ES-I3 (cell line): ENCODE data around the gene ADGRL3.
"Not testable (repeated sequence)": the region's sequence is repeated elsewhere in the genome, so short reads cannot be mapped to it uniquely, and the experiment has no call there.

ENCODE experiments used
- H3K36me3 ChIP-seq: 2 replicates; pipeline ENCODE4 v1.6.1; 2013; ENCODE audit warnings: mild to moderate bottlenecking, low read length, control low read depth, moderate library complexity; ENCODE audit not compliant: insufficient read depth
- H3K4me1 ChIP-seq: 2 replicates; pipeline ENCODE4 v1.6.1; 2013; ENCODE audit warnings: mild to moderate bottlenecking, control low read depth, low read length; ENCODE audit not compliant: insufficient read depth
- H3K9ac ChIP-seq: 2 replicates; pipeline ENCODE4 v1.6.1; 2013; ENCODE audit warnings: low read depth, mild to moderate bottlenecking, low read length, moderate library complexity
- H3K9me3 ChIP-seq: 2 replicates; pipeline ENCODE4 v1.6.1; 2013; ENCODE audit warnings: mild to moderate bottlenecking, low read length, moderate library complexity; ENCODE audit not compliant: control insufficient read depth, insufficient read depth

ADGRL3 gene

GRCh38 chr4:61922766-61923165, 722.6 kb downstream of the ADGRL3 start:
- Histone ChIP-seq H3K4me1 (peaks cover 11% of the 10 kb centered on the region), H3K9ac (no peak overlapping the region), H3K9me3 (no peaks in the 10 kb centered on the region), H3K36me3 (no peaks in the 10 kb centered on the region)

GRCh38 chr4:61923179-61923578, 723.1 kb downstream of the ADGRL3 start:
- Histone ChIP-seq H3K9me3 (no peaks in the 10 kb centered on the region), H3K4me1 (peaks cover 11% of the 10 kb centered on the region), H3K9ac (no peak overlapping the region), H3K36me3 (no peaks in the 10 kb centered on the region)

GRCh38 chr4:61924131-61924530, 724.0 kb downstream of the ADGRL3 start:
- Histone ChIP-seq H3K9ac (no peak overlapping the region), H3K9me3 (no peaks in the 10 kb centered on the region), H3K36me3 (no peaks in the 10 kb centered on the region), H3K4me1 (peaks cover 11% of the 10 kb centered on the region)

- Histone ChIP-seq H3K9me3 (no peaks in the 10 kb centered on the region), H3K36me3 (no peaks in the 10 kb centered on the region), H3K9ac (no peak overlapping the region), H3K4me1 (no peaks in the 10 kb centered on the region)
Observed at GRCh38 chr4:61933527-61933926, 733.4 kb downstream of the ADGRL3 start.

- Histone ChIP-seq H3K9ac (no peak overlapping the region), H3K36me3 (no peaks in the 10 kb centered on the region), H3K9me3 (no peaks in the 10 kb centered on the region), H3K4me1 (no peaks in the 10 kb centered on the region)
Observed at GRCh38 chr4:61934198-61934597, 734.1 kb downstream of the ADGRL3 start.

GRCh38 chr4:61938250-61938846, 738.2 kb downstream of the ADGRL3 start:
- no peaks in the 10 kb centered on the region for H3K9me3 ChIP-seq
- no peaks in the 10 kb centered on the region for H3K36me3 ChIP-seq
- no peaks in the 10 kb centered on the region for H3K4me1 ChIP-seq
- H3K9ac ChIP-seq = no peak overlapping the region

- no peaks in the 10 kb centered on the region for H3K9me3 ChIP-seq
- no peak overlapping the region for H3K9ac ChIP-seq
- H3K36me3 ChIP-seq = no peaks in the 10 kb centered on the region
- H3K4me1 ChIP-seq = peaks cover 7% of the 10 kb centered on the region
Observed at GRCh38 chr4:61950625-61951024, 750.5 kb downstream of the ADGRL3 start.

GRCh38 chr4:61953386-61953785, 753.3 kb downstream of the ADGRL3 start:
- Histone ChIP-seq H3K9ac (no peak overlapping the region), H3K4me1 (peaks cover 7% of the 10 kb centered on the region), H3K9me3 (no peaks in the 10 kb centered on the region), H3K36me3 (no peaks in the 10 kb centered on the region)

- Histone ChIP-seq H3K9me3 (no peaks in the 10 kb centered on the region), H3K4me1 (no peaks in the 10 kb centered on the region), H3K36me3 (no peaks in the 10 kb centered on the region), H3K9ac (no peak overlapping the region)
Observed at GRCh38 chr4:61958591-61958990, 758.5 kb downstream of the ADGRL3 start.

GRCh38 chr4:61959087-61959486, 759.0 kb downstream of the ADGRL3 start:
- H3K9me3 ChIP-seq = no peaks in the 10 kb centered on the region
- no peaks in the 10 kb centered on the region for H3K36me3 ChIP-seq
- H3K4me1 ChIP-seq = no peaks in the 10 kb centered on the region
- no peak overlapping the region for H3K9ac ChIP-seq

GRCh38 chr4:61984260-61984909, 784.3 kb downstream of the ADGRL3 start:
- Histone ChIP-seq H3K9me3 (no peaks in the 10 kb centered on the region), H3K36me3 (no peaks in the 10 kb centered on the region), H3K9ac (no peak overlapping the region), H3K4me1 (no peaks in the 10 kb centered on the region)

- no peaks in the 10 kb centered on the region for H3K9me3 ChIP-seq
- H3K36me3 ChIP-seq = no peaks in the 10 kb centered on the region
- no peak overlapping the region for H3K9ac ChIP-seq
- no peaks in the 10 kb centered on the region for H3K4me1 ChIP-seq
Observed at GRCh38 chr4:61985426-61985825, 785.3 kb downstream of the ADGRL3 start.

- not testable (repeated sequence) for H3K9ac ChIP-seq, H3K4me1 ChIP-seq, H3K36me3 ChIP-seq
Observed at GRCh38 chr4:61986929-61987328, 786.8 kb downstream of the ADGRL3 start.

GRCh38 chr4:61992351-61992750, 792.2 kb downstream of the ADGRL3 start:
- Histone ChIP-seq H3K36me3 (no peaks in the 10 kb centered on the region), H3K9me3 (no peaks in the 10 kb centered on the region), H3K4me1 (no peaks in the 10 kb centered on the region; the same call in 1 of the 2 replicates), H3K9ac (no peak overlapping the region)

More at GRCh38 chr4:61986929-61987328, 786.8 kb downstream of the ADGRL3 start:
- H3K9me3 ChIP-seq = not testable (repeated sequence)

GRCh38 chr4:61994036-61994435, 793.9 kb downstream of the ADGRL3 start:
- no peaks in the 10 kb centered on the region for H3K9me3 ChIP-seq
- no peaks in the 10 kb centered on the region; the same call in 1 of the 2 replicates for H3K4me1 ChIP-seq
- no peaks in the 10 kb centered on the region for H3K36me3 ChIP-seq
- H3K9ac ChIP-seq = no peak overlapping the region
